GM23338 (cell line): ENCODE measurements around the gene DCAF6. TPM values are rescaled to one million over a fixed set of nuclear protein-coding genes. Genes with fewer than 3 reads are reported as not detected.
A peak's percentile ranks its signal among the peaks of the same experiment; 100 is the strongest.

ENCODE experiments used
- ATAC-seq: fragments of 200-7000 bp; cut with Tn5 transposase; 3 replicates; pipeline ENCODE4 v1.9.1; 2020
- DNase-seq: peaks from one replicate; pipeline ENCODE4 v3.0.0-alpha.2; 2015; ENCODE audit warnings: low spot score
- H2AFZ ChIP-seq: fragments of 200-600 bp; sonication (generic); 2 replicates; pipeline ENCODE4 v1.8.0; 2016; ENCODE audit warnings: antibody characterized with exemption, mild to moderate bottlenecking, moderate library complexity
- H3F3A ChIP-seq: fragments of 200-600 bp; sonication (generic); replicated peaks from 2 replicates; pipeline ENCODE4 v1.8.0; 2017; ENCODE audit warnings: antibody characterized with exemption, mixed run types, low read depth
- H3K27ac ChIP-seq: fragments of 200-600 bp; sonication (generic); 2 replicates; pipeline ENCODE4 v1.6.1; 2016; ENCODE audit warnings: low read depth
- H3K27me3 ChIP-seq: fragments of 200-600 bp; sonication (generic); 2 replicates; pipeline ENCODE4 v1.8.0; 2016; ENCODE audit warnings: mild to moderate bottlenecking, mixed run types, moderate library complexity; ENCODE audit not compliant: insufficient read depth
- H3K36me3 ChIP-seq: fragments of 200-600 bp; sonication (generic); 2 replicates; pipeline ENCODE4 v1.8.0; 2016; ENCODE audit warnings: mild to moderate bottlenecking; ENCODE audit not compliant: insufficient read depth
- H3K4me1 ChIP-seq: fragments of 200-600 bp; sonication (generic); 2 replicates; pipeline ENCODE4 v1.8.0; 2016; ENCODE audit warnings: mild to moderate bottlenecking, moderate library complexity; ENCODE audit not compliant: insufficient read depth
- H3K4me2 ChIP-seq: fragments of 200-600 bp; sonication (generic); 2 replicates; pipeline ENCODE4 v1.7.1; 2017; ENCODE audit warnings: mixed run types
- H3K4me3 ChIP-seq: fragments of 200-600 bp; sonication (generic); 2 replicates; pipeline ENCODE4 v1.6.1; 2016; ENCODE audit warnings: mixed run types
- H3K79me2 ChIP-seq: fragments of 200-600 bp; sonication (generic); replicated peaks from 2 replicates; pipeline ENCODE4 v1.8.0; 2017; ENCODE audit warnings: mild to moderate bottlenecking; ENCODE audit not compliant: insufficient read depth
- H3K9me2 ChIP-seq: fragments of 200-600 bp; sonication (generic); 2 replicates; pipeline ENCODE4 v1.8.0; 2017; ENCODE audit not compliant: insufficient read depth
- H4K20me1 ChIP-seq: fragments of 200-600 bp; sonication (generic); replicated peaks from 2 replicates; pipeline ENCODE4 v1.8.0; 2017; ENCODE audit warnings: mild to moderate bottlenecking; ENCODE audit not compliant: insufficient read depth
- H3K27ac Mint-ChIP-seq: 2 replicates; pipeline ENCODE4 v1.8.0; 2020; ENCODE audit warnings: inconsistent platforms, mild to moderate bottlenecking, moderate library complexity, mixed read lengths
- H3K27me3 Mint-ChIP-seq: 3 replicates; pipeline ENCODE4 v1.8.0; 2022; ENCODE audit warnings: low read depth, mild to moderate bottlenecking, moderate library complexity, mixed read lengths, inconsistent platforms; ENCODE audit not compliant: insufficient read depth, poor library complexity
- H3K36me3 Mint-ChIP-seq: 3 replicates; pipeline ENCODE4 v1.8.0; 2021; ENCODE audit warnings: low read depth, mild to moderate bottlenecking, inconsistent platforms, moderate library complexity, mixed read lengths
- H3K4me1 Mint-ChIP-seq: 3 replicates; pipeline ENCODE4 v1.8.0; 2020; ENCODE audit warnings: mild to moderate bottlenecking, inconsistent platforms, mixed read lengths
- H3K4me3 Mint-ChIP-seq: 3 replicates; pipeline ENCODE4 v1.8.0; 2021; ENCODE audit warnings: moderate library complexity, mild to moderate bottlenecking, inconsistent platforms, mixed read lengths
- H3K9me3 Mint-ChIP-seq: 3 replicates; pipeline ENCODE4 v1.8.0; 2020; ENCODE audit warnings: moderate library complexity, mild to moderate bottlenecking, inconsistent platforms, mixed read lengths
- POLR2AphosphoS5 ChIP-seq: IDR thresholded peaks from 2 replicates; pipeline ENCODE4 v1.6.1; 2016; ENCODE audit warnings: antibody characterized with exemption, low read depth
- polyA plus RNA-seq: library from polyadenylated mRNA; unstranded; fragments of >200 nt; fragmentation: Nextera tagmentation; extraction: Ambion mirVana; gene quantifications from 2 replicates; pipeline ENCODE4 v1.2.1, GENCODE V29; 2016
- total RNA-seq: library from RNA; depleted of rRNA; stranded (reverse); fragments of >200 nt; shearing (Covaris generic); gene quantifications from 2 replicates; pipeline ENCODE4 v1.2.3, GENCODE V29; 2014
- TF ChIP-seq, protein P1 (sequence below): IDR thresholded peaks from 2 replicates; pipeline ENCODE4 v1.6.1; 2016; ENCODE audit warnings: antibody characterized with exemption
- TF ChIP-seq, protein P2 (sequence below), 2 experiments: fragments of 200-600 bp in 1 of 2; sonication (generic) in 1 of 2; conservative IDR thresholded peaks; 2 replicates each; pipeline versions ENCODE4 v1.5.1 to v1.6.1; 2016 to 2017; ENCODE audit warnings: antibody characterized with exemption in 2 of 2, low read depth in 2 of 2, mild to moderate bottlenecking in 2 of 2, moderate library complexity in 1 of 2

Gene DCAF6
- total and polyA plus RNA-seq, 2 experiments from 2014 or later, result 18.6 to 27.3 TPM

- no peak for DNase-seq
- H3K36me3 ChIP-seq, result 0 out of 2 replicates have a peak, but pooled peaks cover under 1% of the 10 kb centered on the region
Observed at GRCh38 chr1:168081373-168082007, 145.0 kb downstream of the DCAF6 start.

DNA sequence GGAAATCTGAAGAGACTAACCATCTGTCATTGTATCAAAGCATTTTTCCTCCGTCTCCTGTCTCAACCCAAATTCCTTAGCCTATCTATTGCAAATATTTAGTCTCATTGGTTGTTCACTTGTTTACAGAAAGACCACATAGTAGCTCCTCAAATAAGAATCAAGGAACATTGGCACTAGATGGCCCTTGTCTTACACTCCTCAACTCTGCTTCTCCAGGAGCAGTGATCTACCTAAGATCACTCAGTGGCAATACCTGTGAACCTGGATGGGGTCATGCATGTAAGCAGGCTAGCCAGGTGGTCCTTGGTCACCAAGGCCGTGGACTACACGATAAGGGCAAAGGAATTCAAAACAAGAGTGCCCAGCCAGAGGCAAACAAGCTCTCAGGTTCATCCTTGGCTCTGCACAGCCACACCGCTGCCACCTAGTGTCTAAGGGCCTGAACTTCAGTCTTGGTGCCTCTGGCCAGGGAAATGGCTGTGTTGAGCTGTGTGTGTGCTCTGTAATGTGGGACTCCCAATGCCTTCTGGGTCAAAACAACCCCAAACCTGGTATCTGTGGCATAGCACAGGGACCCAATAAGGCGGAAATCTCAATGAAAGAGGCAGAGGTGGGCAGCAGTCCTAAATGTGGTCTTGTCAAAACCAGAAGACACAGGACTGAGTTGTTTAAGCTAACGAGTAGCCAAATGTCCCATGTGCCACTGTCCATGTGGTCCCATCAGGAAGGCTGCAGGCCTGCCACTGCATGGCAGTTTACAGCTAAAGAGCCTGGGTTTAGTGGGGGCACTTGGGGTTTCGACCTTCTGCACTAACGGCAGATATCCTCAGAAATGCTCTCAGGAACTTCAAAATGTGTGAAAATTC is 145.8 kb downstream of the DCAF6 start:
- Mint-ChIP-seq H3K36me3 (no peaks in the 10 kb centered on the region), H3K27me3 (peaks cover 9% of the 10 kb centered on the region), H3K4me1 (peaks cover 3% of the 10 kb centered on the region; the same call in 2 of the 3 replicates), H3K4me3 (no peak overlapping the region), H3K9me3 (no peaks in the 10 kb centered on the region), H3K27ac (0 out of 2 replicates have a peak overlapping the region, but pooled peaks have one; percentile 61)
- Histone ChIP-seq H3K79me2 (no peaks in the 10 kb centered on the region), H3K4me3 (no peak overlapping the region), H2AFZ (no peak overlapping the region), H3K9me2 (no peaks in the 10 kb centered on the region), H3K27ac (no peak overlapping the region), H4K20me1 (no peaks in the 10 kb centered on the region; the same call in 1 of the 2 replicates), H3K4me2 (no peak overlapping the region), H3K27me3 (no peaks in the 10 kb centered on the region), H3K4me1 (no peaks in the 10 kb centered on the region), H3F3A (no peaks in the 10 kb centered on the region), H3K36me3 (no peaks in the 10 kb centered on the region)
- TF ChIP-seq, protein P1, sequence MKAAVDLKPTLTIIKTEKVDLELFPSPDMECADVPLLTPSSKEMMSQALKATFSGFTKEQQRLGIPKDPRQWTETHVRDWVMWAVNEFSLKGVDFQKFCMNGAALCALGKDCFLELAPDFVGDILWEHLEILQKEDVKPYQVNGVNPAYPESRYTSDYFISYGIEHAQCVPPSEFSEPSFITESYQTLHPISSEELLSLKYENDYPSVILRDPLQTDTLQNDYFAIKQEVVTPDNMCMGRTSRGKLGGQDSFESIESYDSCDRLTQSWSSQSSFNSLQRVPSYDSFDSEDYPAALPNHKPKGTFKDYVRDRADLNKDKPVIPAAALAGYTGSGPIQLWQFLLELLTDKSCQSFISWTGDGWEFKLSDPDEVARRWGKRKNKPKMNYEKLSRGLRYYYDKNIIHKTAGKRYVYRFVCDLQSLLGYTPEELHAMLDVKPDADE, result no peak
- TF ChIP-seq POLR2AphosphoS5, result 0 out of 2 replicates have a peak, but pooled peaks have one; percentile 21
- TF ChIP-seq, protein P2, sequence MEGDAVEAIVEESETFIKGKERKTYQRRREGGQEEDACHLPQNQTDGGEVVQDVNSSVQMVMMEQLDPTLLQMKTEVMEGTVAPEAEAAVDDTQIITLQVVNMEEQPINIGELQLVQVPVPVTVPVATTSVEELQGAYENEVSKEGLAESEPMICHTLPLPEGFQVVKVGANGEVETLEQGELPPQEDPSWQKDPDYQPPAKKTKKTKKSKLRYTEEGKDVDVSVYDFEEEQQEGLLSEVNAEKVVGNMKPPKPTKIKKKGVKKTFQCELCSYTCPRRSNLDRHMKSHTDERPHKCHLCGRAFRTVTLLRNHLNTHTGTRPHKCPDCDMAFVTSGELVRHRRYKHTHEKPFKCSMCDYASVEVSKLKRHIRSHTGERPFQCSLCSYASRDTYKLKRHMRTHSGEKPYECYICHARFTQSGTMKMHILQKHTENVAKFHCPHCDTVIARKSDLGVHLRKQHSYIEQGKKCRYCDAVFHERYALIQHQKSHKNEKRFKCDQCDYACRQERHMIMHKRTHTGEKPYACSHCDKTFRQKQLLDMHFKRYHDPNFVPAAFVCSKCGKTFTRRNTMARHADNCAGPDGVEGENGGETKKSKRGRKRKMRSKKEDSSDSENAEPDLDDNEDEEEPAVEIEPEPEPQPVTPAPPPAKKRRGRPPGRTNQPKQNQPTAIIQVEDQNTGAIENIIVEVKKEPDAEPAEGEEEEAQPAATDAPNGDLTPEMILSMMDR (conservative IDR thresholded peaks at IDR 0.05; ENCODE audit: low read depth in 2 of 2), result peak; percentile 80 to 96
- ATAC-seq, result peak; percentile 88
- peak; percentile 90 for DNase-seq

More at GRCh38 chr1:168081373-168082007, 145.0 kb downstream of the DCAF6 start:
- H3K4me1 ChIP-seq, result no peaks in the 10 kb centered on the region
- Mint-ChIP-seq H3K27ac (0 out of 2 replicates have a peak overlapping the region, but pooled peaks have one; percentile 50), H3K27me3 (peaks cover 7% of the 10 kb centered on the region), H3K4me1 (peaks cover 3% of the 10 kb centered on the region; the same call in 2 of the 3 replicates), H3K36me3 (peaks cover 4% of the 10 kb centered on the region; the same call in 1 of the 3 replicates), H3K4me3 (no peak overlapping the region), H3K9me3 (no peaks in the 10 kb centered on the region)
- H3K27me3 ChIP-seq, result no peaks in the 10 kb centered on the region
- ATAC-seq, result no peak
- no peaks in the 10 kb centered on the region for H3K9me2 ChIP-seq
- no peak overlapping the region for H2AFZ ChIP-seq
- TF ChIP-seq, protein P2 (conservative IDR thresholded peaks at IDR 0.05; ENCODE audit: low read depth in 2 of 2), result no peak
- TF ChIP-seq POLR2AphosphoS5, result peak; percentile 10; the same call in 1 of the 2 replicates
- H3K4me2 ChIP-seq, result no peak overlapping the region
- H3F3A ChIP-seq, result no peaks in the 10 kb centered on the region
- H3K79me2 ChIP-seq, result no peaks in the 10 kb centered on the region
- no peak overlapping the region for H3K4me3 ChIP-seq
- H4K20me1 ChIP-seq, result no peaks in the 10 kb centered on the region; the same call in 1 of the 2 replicates
- H3K27ac ChIP-seq, result no peak overlapping the region
